ENCODE data around the gene CUL5. TPM values are rescaled to one million over a fixed set of nuclear protein-coding genes. Genes with fewer than 3 reads are reported as not detected.

CUL5 gene
- total and polyA plus RNA-seq, 2 of the 8 experiments (the other 6 are each of a cell fraction or from before 2014, with no cell fraction given), result 4.9 to 31.8 TPM

DNA sequence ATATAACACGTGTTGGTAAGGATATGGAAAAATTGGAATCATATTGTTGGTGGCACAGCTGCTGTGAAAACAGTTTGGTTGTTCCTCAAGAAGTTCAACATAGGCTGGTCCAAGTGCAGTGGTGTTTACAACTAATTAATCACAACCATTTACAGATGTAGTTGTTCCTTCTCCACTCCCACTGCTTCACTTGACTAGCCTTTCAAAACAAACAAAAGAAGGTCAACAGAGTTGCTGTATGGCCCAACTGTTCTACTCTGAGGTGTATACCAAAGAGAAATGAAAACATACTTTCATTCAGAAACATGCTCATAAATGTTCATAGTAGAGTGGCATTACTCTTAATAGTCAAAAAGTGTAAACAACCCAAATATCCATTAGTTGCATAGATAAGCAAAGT is 76.1 kb downstream of the CUL5 start:
- no peak overlapping the region for H2BK20ac ChIP-seq (ENCODE audit: low read length)
- H3K56ac ChIP-seq (replicated peaks; ENCODE audit: insufficient read length, low read depth, low read length), result no peak overlapping the region
- no peaks in the 10 kb centered on the region for H3K79me2 ChIP-seq (ENCODE audit: control insufficient read depth in 1 of 2, insufficient read depth in 2 of 2, low read length in 2 of 2)
- H3K14ac ChIP-seq (ENCODE audit: insufficient read length), result no peak overlapping the region
- H3K9ac ChIP-seq (replicated peaks in 1 of 4; ENCODE audit: extremely low read depth in 1 of 4, low read depth in 3 of 4, low read length in 3 of 4), result no peak overlapping the region
- no peak overlapping the region for H4K91ac ChIP-seq (replicated peaks; ENCODE audit: insufficient read length, low read length)
- no peaks in the 10 kb centered on the region for H3K4me1 ChIP-seq (replicated peaks in 1 of 4; ENCODE audit: control insufficient read depth in 3 of 4, insufficient read depth in 4 of 4, low read length in 3 of 4)
- no peak overlapping the region for H2BK120ac ChIP-seq (replicated peaks; ENCODE audit: low read depth, low read length)
- no peak overlapping the region for H3K4me2 ChIP-seq (ENCODE audit: insufficient read depth in 1 of 2, low read depth in 2 of 2, low read length in 2 of 2)
- H3K23me2 ChIP-seq (ENCODE audit: low read depth, low read length), result no peaks in the 10 kb centered on the region; the same call in 1 of the 2 replicates
- no peak overlapping the region for H3K4ac ChIP-seq (replicated peaks; ENCODE audit: insufficient read length, low read depth, low read length)
- no peak overlapping the region for H2BK5ac ChIP-seq (ENCODE audit: low read depth, low read length)
- DNase-seq (ENCODE audit: low read depth in 1 of 2, low spot score in 2 of 2), result no peak
- H3K4me3 ChIP-seq (ENCODE audit: extremely low read depth in 1 of 4, insufficient read depth in 2 of 4, low read depth in 3 of 4, low read length in 4 of 4), result no peak overlapping the region
- no peak overlapping the region for H2AK5ac ChIP-seq (ENCODE audit: low read depth, low read length)
- no peaks in the 10 kb centered on the region for H3K9me3 ChIP-seq (ENCODE audit: insufficient read depth in 2 of 2, low read depth in 1 of 2, low read length in 1 of 2)
- peaks cover 0 to 7% (median 2%) of the 10 kb centered on the region in 4 experiments; a peak in 2 of 8 replicates for H3K36me3 ChIP-seq (ENCODE audit: control insufficient read depth in 2 of 4, insufficient read depth in 4 of 4, low read length in 3 of 4)
- no peak overlapping the region for H3K18ac ChIP-seq (ENCODE audit: extremely low read depth, low read length)
- TF ChIP-seq, protein P1, sequence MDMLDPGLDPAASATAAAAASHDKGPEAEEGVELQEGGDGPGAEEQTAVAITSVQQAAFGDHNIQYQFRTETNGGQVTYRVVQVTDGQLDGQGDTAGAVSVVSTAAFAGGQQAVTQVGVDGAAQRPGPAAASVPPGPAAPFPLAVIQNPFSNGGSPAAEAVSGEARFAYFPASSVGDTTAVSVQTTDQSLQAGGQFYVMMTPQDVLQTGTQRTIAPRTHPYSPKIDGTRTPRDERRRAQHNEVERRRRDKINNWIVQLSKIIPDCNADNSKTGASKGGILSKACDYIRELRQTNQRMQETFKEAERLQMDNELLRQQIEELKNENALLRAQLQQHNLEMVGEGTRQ (IDR thresholded peaks at IDR 0.05; ENCODE audit: low read length), result no peak
- TF ChIP-seq NRF1 (IDR thresholded peaks at IDR 0.05; ENCODE audit: low read depth, low read length), result no peak
- TF ChIP-seq BACH1 (IDR thresholded peaks at IDR 0.05; ENCODE audit: low read length), result no peak
- no peak for TF ChIP-seq SAP30 (IDR thresholded peaks at IDR 0.05; ENCODE audit: insufficient read depth, insufficient replicate concordance, low read length)
- no peak for TF ChIP-seq HDAC2 (IDR thresholded peaks at IDR 0.05; ENCODE audit: borderline replicate concordance in 1 of 2, low read depth in 2 of 2, low read length in 2 of 2)
- TF ChIP-seq SRF (IDR thresholded peaks at IDR 0.05; ENCODE audit: low read depth, low read length), result no peak
- H3K27ac ChIP-seq (ENCODE audit: low read depth, low read length), result no peak overlapping the region
- H4K8ac ChIP-seq (ENCODE audit: extremely low read depth, insufficient read depth, low read length), result no peak overlapping the region
- no peak overlapping the region for H2BK12ac ChIP-seq (ENCODE audit: low read depth, low read length)
- H2BK15ac ChIP-seq (ENCODE audit: low read length), result no peak overlapping the region
- H2AFZ ChIP-seq (ENCODE audit: low read length), result no peak overlapping the region
- H4K20me1 ChIP-seq (replicated peaks in 1 of 2; ENCODE audit: control insufficient read depth in 1 of 2, insufficient read depth in 2 of 2, low read length in 2 of 2), result peaks cover 0 to 2% of the 10 kb centered on the region in 2 experiments
- ChIA-PET CTCF (ENCODE audit: partially characterized antibody) (interaction anchor here (2.0 kb wide), 1 partner anchor 19 kb away, joined by 5 read pairs; no protein-coding TSS in a partner anchor), POLR2A (ENCODE audit: partially characterized antibody) (interaction anchor here (1.3 kb wide), 1 partner anchor 10 kb away, joined by 3 read pairs; no protein-coding TSS in a partner anchor)
- H4K5ac ChIP-seq (ENCODE audit: insufficient read length, low read depth, low read length), result no peak overlapping the region
- no peak overlapping the region for H3K23ac ChIP-seq (ENCODE audit: insufficient read length)
- H3K27me3 ChIP-seq (replicated peaks in 1 of 4; ENCODE audit: control insufficient read depth in 3 of 4, extremely low read depth in 1 of 4, insufficient read depth in 3 of 4, low read length in 3 of 4), result no peaks in the 10 kb centered on the region
- H3K79me1 ChIP-seq (ENCODE audit: low read depth, low read length), result no peaks in the 10 kb centered on the region
- 80% methylated on average over 1 of the region's 1 CpG; no CpG with 5 or more reads in 1 of the 2 experiments for WGBS, 2 experiments (ENCODE audit: extremely low coverage in 1 of 2, insufficient coverage in 1 of 2, insufficient read length in 1 of 2, insufficient replicate concordance in 2 of 2, low coverage in 1 of 2, low lambda C conversion rate in 2 of 2, missing lambda C conversion rate in 1 of 2)
- no peak for FAIRE-seq
